ENCODE data around the gene SGMS1.

Gene SGMS1

DNA sequence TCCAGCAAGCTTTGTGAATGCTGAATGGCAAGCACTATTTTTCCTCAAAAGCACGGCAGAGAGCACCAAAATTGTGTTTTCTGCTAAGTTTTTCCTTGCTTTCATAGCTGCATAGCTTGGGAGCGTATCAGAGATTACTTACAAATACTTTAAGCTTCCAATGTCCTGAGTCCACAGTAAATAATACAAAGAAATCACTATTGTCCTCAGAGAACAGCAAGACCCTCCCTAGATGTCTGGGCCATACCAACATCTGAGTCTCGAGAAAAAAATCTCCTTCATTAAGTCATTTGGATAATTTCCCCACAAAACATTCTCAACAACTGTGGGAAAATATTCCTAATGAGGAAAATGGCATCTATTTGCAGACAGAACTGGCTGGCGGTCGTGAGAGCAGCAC is 41.7 kb downstream of the SGMS1 start:
- TF ChIP-seq, protein P1, sequence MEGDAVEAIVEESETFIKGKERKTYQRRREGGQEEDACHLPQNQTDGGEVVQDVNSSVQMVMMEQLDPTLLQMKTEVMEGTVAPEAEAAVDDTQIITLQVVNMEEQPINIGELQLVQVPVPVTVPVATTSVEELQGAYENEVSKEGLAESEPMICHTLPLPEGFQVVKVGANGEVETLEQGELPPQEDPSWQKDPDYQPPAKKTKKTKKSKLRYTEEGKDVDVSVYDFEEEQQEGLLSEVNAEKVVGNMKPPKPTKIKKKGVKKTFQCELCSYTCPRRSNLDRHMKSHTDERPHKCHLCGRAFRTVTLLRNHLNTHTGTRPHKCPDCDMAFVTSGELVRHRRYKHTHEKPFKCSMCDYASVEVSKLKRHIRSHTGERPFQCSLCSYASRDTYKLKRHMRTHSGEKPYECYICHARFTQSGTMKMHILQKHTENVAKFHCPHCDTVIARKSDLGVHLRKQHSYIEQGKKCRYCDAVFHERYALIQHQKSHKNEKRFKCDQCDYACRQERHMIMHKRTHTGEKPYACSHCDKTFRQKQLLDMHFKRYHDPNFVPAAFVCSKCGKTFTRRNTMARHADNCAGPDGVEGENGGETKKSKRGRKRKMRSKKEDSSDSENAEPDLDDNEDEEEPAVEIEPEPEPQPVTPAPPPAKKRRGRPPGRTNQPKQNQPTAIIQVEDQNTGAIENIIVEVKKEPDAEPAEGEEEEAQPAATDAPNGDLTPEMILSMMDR (IDR thresholded peaks at IDR 0.05): no peak
- no peak for TF ChIP-seq ZFX (IDR thresholded peaks at IDR 0.05; ENCODE audit: borderline replicate concordance)
- peak overlapping the region; percentile 87 for H3K27ac ChIP-seq

DNA sequence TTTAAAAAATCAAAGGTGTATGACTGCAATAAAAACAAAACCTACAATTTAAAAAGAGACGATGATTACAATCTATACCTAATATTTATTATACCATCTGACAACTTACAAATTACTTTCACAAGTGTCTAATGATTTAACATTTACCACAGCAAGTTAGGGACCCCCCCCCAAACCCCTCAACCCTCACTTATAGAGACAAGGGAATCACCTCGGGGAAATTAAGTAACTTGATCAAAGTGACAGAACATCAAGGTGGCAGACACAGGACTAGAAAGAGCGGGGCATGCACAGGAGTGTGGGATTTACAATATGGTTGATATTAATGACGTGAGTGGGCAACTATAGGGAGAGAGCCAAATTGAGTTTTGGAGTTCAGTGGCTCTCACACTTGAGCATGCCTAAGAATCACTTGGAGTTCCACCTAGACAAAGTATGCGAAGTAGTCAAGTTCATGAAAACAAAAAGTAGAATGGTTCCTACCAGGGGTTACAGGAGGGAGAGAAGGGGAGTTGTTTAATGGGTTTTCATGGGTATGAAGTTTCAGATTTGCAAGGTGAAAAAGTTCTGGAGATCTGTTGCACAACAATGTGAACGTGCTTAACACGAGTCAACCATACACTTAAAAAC is 43.4 kb downstream of the SGMS1 start:
- peak overlapping the region; percentile 87 for H3K27ac ChIP-seq
- TF ChIP-seq, protein P1 (IDR thresholded peaks at IDR 0.05): no peak
- no peak for TF ChIP-seq ZFX (IDR thresholded peaks at IDR 0.05; ENCODE audit: borderline replicate concordance)

DNA sequence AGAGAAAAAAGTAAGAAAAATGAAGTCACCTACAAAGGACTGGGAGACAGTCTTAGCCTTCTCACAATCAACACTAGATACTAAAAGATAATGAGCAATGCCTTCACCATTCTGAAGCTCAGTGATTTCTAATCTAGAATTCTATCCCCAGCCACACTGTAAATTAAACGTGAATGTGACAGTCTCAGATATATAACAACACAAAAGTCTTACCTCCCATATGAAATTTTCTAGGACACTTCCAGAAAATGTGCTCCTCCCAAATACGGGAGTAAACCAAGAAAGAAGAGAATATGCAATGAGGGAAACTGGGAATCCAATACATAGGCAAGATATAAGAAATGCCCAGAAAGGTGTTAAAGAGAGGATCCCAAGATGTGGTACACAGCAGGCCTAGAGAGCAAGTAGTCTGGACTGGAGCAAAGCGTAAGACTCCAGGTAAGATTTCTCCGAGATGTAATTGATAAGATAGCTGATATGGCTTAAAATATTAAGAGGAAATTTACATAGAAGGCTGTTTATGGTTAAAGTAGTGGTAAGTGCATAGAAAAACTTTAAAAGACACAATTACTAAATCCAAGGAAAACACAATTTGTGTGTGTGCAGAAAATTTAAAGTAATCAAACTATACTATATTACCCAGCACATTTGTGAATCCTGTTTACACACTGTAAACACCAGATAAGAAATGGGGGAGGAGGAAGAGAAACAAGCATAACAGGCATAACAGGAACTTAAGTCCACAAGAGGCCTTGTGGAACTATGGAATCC is 44.1 kb downstream of the SGMS1 start:
- peak overlapping the region; percentile 87 for H3K27ac ChIP-seq
- TF ChIP-seq, protein P1 (IDR thresholded peaks at IDR 0.05): no peak
- TF ChIP-seq ZFX (IDR thresholded peaks at IDR 0.05; ENCODE audit: borderline replicate concordance): no peak

DNA sequence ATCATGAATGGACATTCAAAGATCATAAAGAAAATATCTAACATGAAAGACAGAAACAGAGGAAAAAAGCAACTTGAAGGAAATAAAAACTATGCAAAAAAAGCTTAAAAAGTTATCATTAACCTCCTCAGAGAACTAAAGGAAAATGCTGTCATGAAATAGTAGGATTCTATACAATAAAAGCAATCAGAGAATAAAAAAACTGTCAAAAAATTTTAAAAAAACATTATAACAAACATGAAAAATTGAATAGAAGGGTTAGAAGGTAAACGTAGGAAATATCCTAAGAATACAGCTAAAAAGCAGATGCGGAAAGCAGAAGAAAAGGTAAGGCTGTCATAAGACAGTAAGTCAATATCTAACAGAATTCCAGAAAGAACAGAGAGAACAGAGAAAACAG is 44.8 kb downstream of the SGMS1 start:
- TF ChIP-seq, protein P1 (IDR thresholded peaks at IDR 0.05): no peak
- no peak for TF ChIP-seq ZFX (IDR thresholded peaks at IDR 0.05; ENCODE audit: borderline replicate concordance)
- peak overlapping the region; percentile 87 for H3K27ac ChIP-seq

DNA sequence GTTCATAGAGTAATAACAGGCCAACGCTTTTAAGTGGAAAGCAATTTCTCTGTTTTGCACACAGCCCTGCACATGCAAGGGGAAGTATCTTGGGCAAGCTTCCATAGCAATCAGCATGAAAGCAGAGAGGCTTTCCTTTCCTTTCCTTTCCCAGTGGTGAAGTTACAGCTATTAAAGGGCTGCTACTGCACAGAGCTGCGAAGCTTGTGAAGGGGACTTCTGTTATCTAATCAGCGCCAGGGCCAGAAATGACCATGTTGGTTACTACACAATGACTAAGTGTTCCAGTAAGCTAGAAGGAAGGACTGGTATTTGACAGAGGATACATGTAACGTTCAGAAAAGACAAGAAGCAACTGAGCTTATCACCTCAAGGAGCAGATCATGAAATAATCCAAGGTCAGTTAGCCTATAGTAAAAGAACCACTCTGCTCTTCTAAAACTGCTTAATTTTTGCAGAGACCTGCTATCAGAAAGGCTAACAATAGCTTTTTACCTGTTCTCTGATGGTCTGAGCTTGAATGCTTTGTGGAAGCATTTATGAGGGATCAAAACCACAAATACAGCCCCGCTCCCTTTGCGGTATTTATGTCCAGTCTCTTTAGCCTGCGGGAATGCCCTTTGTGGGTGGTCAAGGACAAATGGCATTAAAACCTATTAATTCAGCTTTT is 45.9 kb downstream of the SGMS1 start:
- no peak overlapping the region; the same call in 1 of the 2 replicates for H3K27ac ChIP-seq
- no peak for TF ChIP-seq ZFX (IDR thresholded peaks at IDR 0.05; ENCODE audit: borderline replicate concordance)
- TF ChIP-seq, protein P1 (IDR thresholded peaks at IDR 0.05): no peak

DNA sequence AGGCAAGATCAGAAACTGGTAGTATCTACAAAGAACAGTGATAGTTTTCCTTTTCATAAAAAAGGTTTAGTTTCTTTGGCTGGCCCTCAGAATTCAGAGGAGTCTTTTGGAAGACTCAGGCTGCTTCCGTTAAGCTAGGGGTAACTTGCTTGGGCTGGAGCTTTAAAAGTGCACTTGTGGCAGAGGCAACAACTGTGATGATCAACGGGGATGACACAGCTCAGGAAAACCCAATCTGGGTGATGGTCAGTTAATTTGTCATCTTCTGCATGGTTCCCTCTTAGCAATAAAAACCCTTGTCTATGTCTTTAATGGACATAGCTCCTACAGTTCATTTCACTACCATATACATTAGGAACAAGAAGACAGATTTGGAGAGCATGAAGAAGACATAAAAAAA is 46.7 kb downstream of the SGMS1 start:
- TF ChIP-seq ZFX (IDR thresholded peaks at IDR 0.05; ENCODE audit: borderline replicate concordance): no peak
- no peak overlapping the region for H3K27ac ChIP-seq

DNA sequence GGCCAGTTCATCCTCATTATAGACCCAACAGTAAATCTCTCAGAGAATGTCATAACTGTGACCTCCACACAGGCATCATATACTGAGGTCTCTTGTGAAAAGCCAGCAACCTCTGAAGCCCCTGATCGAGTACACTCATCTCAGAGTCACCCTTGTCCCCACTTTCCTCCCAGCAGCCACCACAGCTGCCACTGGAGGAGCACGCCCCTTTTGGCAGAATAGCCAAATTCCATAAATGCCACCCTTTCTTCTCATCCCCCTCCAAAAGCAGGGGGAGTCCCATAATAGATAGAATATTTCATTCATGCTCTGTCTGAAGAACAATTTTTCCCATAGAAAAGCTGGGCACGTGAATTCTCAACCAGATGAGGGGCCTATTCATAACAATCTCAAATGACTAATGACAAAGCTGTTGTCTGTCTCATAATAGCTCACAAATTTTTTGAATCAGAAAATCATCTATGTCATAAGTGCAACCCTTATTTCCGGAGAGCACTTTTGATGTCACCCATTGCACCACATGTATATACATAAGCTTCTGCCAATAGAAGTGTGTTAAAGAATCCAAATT is 47.4 kb downstream of the SGMS1 start:
- H3K27ac ChIP-seq: no peak overlapping the region
- TF ChIP-seq, protein P1 (IDR thresholded peaks at IDR 0.05): no peak
- TF ChIP-seq ZFX (IDR thresholded peaks at IDR 0.05; ENCODE audit: borderline replicate concordance): no peak
